Muscle of back (tissue), 13 donors: Measurements from ENCODE around the gene TMEM203. TPM values are rescaled to one million over a fixed set of nuclear protein-coding genes. Genes with fewer than 3 reads are reported as not detected.
A peak's percentile ranks its signal among the peaks of the same experiment; 100 is the strongest.

Experiments
- DNase-seq, 3 donors: peaks; one replicate each; pipeline versions ENCODE4 v3.0.0 to v3.0.0-alpha.2; 2013
- long read RNA-seq, 9 donors: transcript quantifications; one replicate each; lab custom pipeline, GENCODE V29; 2026
- polyA plus RNA-seq, 10 donors: library from polyadenylated mRNA; unstranded; fragments of 120-200 nt; gene quantifications; one replicate each; pipeline ENCODE4 v1.2.1, GENCODE V29; 2013; ENCODE audit not compliant: insufficient read length in 10 of 10

TMEM203 gene
- 10 to 100 TPM; 30.3 to 36.7 (median 32.2) TPM for polyA plus RNA-seq
- long read RNA-seq, donor 1, transcript TMEM203-201 (1 exons, 1,557 nt): major isoform, 31 of 31 reads
- long read RNA-seq, donor 1, partial matches to known transcripts: 0 of 31 reads
- long read RNA-seq, donor 1, other reads (novel, unspliced or antisense): 0 of 31 reads
- long read RNA-seq, donor 2, transcript TMEM203-201 (1 exons, 1,557 nt): major isoform, 23 of 23 reads
- long read RNA-seq, donor 2, partial matches to known transcripts: 0 of 23 reads
- long read RNA-seq, donor 2, other reads (novel, unspliced or antisense): 0 of 23 reads
- long read RNA-seq, donor 3: 0 reads
- long read RNA-seq, donor 4, transcript TMEM203-201 (1 exons, 1,557 nt): major isoform, 26 of 26 reads
- long read RNA-seq, donor 4, partial matches to known transcripts: 0 of 26 reads
- long read RNA-seq, donor 4, other reads (novel, unspliced or antisense): 0 of 26 reads
- long read RNA-seq, donor 5, transcript TMEM203-201 (1 exons, 1,557 nt): major isoform, 25 of 25 reads
- long read RNA-seq, donor 5, partial matches to known transcripts: 0 of 25 reads
- long read RNA-seq, donor 5, other reads (novel, unspliced or antisense): 0 of 25 reads
- long read RNA-seq, donor 6, transcript TMEM203-201 (1 exons, 1,557 nt): major isoform, 28 of 28 reads
- long read RNA-seq, donor 6, partial matches to known transcripts: 0 of 28 reads
- long read RNA-seq, donor 6, other reads (novel, unspliced or antisense): 0 of 28 reads
- long read RNA-seq, donor 7, transcript TMEM203-201 (1 exons, 1,557 nt): major isoform, 11 of 11 reads
- long read RNA-seq, donor 7, partial matches to known transcripts: 0 of 11 reads
- long read RNA-seq, donor 7, other reads (novel, unspliced or antisense): 0 of 11 reads
- long read RNA-seq, donor 8, transcript TMEM203-201 (1 exons, 1,557 nt): major isoform, 27 of 27 reads
- long read RNA-seq, donor 8, partial matches to known transcripts: 0 of 27 reads
- long read RNA-seq, donor 8, other reads (novel, unspliced or antisense): 0 of 27 reads
- long read RNA-seq, donor 9, transcript TMEM203-201 (1 exons, 1,557 nt): major isoform, 10 of 10 reads
- long read RNA-seq, donor 9, partial matches to known transcripts: 0 of 10 reads
- long read RNA-seq, donor 9, other reads (novel, unspliced or antisense): 0 of 10 reads

- peak; percentile 86 to 96 (median 94) for DNase-seq
These were observed at the start of gene TMEM203, which contains the start of gene NDOR1 for GRCh38 chr9:137205126-137206069. Gene TMEM203, minus strand, starts transcription at chr9:137205648. Its CDS starts 234 bp downstream, at chr9:137205414. Gene NDOR1, plus strand, starts transcription at chr9:137205700. Its CDS starts 78 bp downstream, at chr9:137205778.

- DNase-seq: peak; percentile 89 to 96 (median 95)
These were observed 49.4 kb upstream of the TMEM203 start, which contains the start of gene NELFB for GRCh38 chr9:137254624-137255447. Gene NELFB, plus strand, starts transcription at chr9:137255327.

GRCh38 chr9:137253717-137254623, 48.5 kb upstream of the TMEM203 start:
- no peak for DNase-seq

- DNase-seq: no peak
These were observed 47.4 kb upstream of the TMEM203 start for GRCh38 chr9:137252555-137253506.

- DNase-seq: no peak
These were observed 46.2 kb upstream of the TMEM203 start for GRCh38 chr9:137251490-137252268.

- DNase-seq: no peak
These were observed 45.7 kb upstream of the TMEM203 start, which contains the start of gene STPG3 for GRCh38 chr9:137251194-137251461. Gene STPG3, plus strand, starts transcription at chr9:137251286. Its CDS starts 1 bp downstream, at chr9:137251287.

- no peak for DNase-seq
These were observed 45.1 kb upstream of the TMEM203 start for GRCh38 chr9:137250329-137251193.

GRCh38 chr9:137247916-137248175, 42.4 kb upstream of the TMEM203 start:
- DNase-seq: no peak

- DNase-seq: no peak
These were observed 41.9 kb upstream of the TMEM203 start for GRCh38 chr9:137247135-137247915.

GRCh38 chr9:137245450-137246421, 40.3 kb upstream of the TMEM203 start:
- no peak for DNase-seq

- DNase-seq: no peak
These were observed 39.3 kb upstream of the TMEM203 start for GRCh38 chr9:137244486-137245449.

- DNase-seq: no peak
These were observed 38.4 kb upstream of the TMEM203 start for GRCh38 chr9:137243626-137244485.
